ENCODE data around the gene DDX24.

DDX24 gene

GRCh38 chr14:94031161-94031882 is 49.7 kb downstream of the DDX24 start:
- DNase-seq (ENCODE audit: low spot score), result no peak

- DNase-seq (ENCODE audit: low spot score), result no peak
These were observed 50.4 kb downstream of the DDX24 start for GRCh38 chr14:94030571-94030970.

DNA sequence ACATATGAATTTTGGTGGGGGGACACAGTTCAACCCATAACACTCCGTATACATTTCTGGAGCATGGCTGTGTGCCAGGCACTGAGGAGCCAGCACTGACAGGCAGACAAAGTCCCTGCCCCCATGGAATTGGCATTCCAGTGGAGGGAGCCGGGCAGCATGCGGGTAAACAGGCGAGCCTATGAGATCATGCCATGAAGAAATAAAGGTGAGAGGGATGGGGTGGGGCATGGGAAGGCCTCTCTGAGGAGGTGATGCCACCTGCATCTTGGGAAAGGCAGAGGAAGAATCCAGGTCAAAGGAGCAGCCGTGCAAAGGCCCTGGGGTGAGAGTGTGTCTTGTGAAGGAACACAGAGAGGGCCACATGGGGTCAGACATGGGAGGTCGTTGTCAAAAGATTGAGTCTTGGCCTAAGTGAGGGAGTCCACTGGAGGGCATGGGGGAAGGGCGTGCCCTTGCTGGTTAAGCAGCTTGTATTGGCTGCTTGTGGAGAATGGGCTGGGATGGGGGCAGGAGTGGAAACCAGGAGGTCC is 51.3 kb downstream of the DDX24 start:
- DNase-seq (ENCODE audit: low spot score), result no peak

GRCh38 chr14:94029265-94029664 is 51.7 kb downstream of the DDX24 start:
- DNase-seq (ENCODE audit: low spot score), result no peak

GRCh38 chr14:94028450-94028826 is 52.6 kb downstream of the DDX24 start:
- DNase-seq (ENCODE audit: low spot score), result no peak

DNA sequence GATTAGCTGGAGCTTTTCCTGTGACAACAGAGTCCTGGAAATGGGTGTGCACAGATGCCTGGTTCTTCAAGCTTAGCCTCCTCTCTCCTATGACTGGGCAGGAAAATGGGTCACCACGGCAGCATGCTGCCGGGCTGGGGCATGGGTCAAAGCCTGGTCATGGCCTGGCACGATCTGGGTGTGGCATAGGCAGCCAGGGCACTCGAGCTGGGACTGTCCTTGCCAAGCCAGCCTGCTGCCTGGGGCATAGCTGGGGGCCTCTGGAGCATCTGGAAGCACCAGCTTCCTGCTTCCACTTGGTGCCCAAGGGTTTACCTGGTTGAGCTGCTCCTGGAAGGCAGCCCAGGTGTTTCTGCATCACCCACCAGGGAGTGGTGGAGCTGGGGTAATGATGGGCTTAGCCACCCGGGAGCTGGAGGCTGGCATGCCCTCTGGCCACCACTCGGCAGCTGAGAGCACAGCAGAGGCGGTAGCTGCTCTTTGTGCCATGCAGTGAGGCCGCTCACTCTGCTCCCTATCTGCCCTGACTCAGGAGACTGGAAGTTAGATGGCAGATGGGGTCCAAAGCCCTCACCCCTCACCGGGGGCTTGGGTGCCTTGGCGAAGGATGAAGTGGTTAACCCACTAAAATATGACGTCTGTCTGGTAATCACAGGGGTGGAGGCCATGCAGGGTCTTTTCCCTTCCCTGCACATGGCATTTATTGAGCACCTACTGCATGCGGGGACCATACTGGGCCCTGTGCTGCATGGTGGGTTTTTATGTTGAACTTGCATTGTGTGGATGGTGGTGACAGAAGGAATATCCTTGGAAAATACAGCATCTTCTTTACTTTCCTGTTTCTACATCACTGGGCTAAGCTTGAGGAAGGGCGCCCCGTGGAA is 53.2 kb downstream of the DDX24 start:
- no peak for DNase-seq (ENCODE audit: low spot score)

GRCh38 chr14:94026889-94027469 is 54.0 kb downstream of the DDX24 start:
- DNase-seq (ENCODE audit: low spot score), result no peak

GRCh38 chr14:94026173-94026888 is 54.7 kb downstream of the DDX24 start, which contains the start of gene OTUB2:
OTUB2 (plus strand) TSS chr14:94026340; CDS start chr14:94026538, 198 bp downstream.
- DNase-seq (ENCODE audit: low spot score), result peak; percentile 99

- DNase-seq (ENCODE audit: low spot score), result no peak
These were observed 55.3 kb downstream of the DDX24 start for GRCh38 chr14:94025720-94026119.

DNA sequence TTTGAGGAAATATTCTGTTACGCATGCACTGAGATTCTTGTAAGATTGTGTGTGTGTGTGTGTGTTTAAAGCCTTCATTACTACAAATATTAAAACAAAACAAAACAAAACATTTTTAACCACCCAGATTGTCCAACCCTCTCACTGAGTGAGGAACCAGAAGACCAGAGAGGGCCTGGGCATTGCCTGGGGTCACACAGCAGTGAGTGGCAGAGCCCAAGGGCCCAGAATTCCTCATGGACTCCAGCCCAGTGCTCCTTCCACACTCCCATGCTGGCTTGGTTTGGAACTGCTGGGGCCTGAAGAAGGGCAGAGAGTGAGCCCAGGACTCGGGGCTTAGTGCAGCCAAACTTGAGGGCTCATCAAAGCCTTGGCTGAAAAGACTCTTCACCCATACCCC is 56.5 kb downstream of the DDX24 start:
- no peak for DNase-seq (ENCODE audit: low spot score)

DNA sequence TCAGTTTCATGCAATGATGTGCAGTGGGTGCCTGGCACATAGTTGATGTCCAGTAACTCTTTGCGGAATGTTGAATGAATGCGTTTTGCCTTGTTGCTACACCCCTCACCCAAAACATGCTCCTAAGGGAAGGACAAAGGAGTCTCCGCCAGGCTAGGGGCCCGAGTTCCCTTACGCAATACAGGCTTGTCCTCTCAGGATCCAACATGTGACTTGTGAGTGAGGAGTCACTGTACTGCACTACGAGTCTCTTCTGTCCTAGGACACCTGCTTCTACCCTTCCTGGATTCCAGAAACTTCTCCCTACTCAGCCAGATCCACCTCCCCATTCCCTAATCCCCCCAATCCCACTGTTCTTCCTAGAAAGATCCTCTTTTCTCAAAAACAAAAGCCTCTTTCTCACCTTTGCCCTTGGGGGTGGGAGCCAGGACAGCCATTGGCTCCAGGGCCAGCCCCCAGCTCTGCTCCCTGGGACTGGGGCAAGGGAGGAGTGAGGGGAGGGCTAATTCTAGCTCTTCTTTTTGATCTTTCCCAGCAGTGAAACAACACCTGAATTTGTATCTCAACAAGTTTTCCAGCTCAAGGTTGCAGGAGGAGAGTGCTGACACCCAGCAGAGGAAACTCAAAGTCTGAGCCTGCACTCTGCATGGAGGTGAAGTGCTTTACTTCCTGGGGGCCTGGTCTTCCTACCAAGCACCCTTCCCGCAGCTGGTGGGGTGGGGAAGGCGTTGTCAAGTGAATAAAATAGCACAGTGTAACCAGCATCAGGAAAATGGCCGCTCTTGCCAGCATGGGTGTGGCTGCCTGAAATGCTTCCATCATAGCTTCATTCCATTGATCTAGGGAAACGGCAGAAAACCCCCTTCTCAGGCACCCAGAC is 58.2 kb downstream of the DDX24 start:
- DNase-seq (ENCODE audit: low spot score), result no peak

DNA sequence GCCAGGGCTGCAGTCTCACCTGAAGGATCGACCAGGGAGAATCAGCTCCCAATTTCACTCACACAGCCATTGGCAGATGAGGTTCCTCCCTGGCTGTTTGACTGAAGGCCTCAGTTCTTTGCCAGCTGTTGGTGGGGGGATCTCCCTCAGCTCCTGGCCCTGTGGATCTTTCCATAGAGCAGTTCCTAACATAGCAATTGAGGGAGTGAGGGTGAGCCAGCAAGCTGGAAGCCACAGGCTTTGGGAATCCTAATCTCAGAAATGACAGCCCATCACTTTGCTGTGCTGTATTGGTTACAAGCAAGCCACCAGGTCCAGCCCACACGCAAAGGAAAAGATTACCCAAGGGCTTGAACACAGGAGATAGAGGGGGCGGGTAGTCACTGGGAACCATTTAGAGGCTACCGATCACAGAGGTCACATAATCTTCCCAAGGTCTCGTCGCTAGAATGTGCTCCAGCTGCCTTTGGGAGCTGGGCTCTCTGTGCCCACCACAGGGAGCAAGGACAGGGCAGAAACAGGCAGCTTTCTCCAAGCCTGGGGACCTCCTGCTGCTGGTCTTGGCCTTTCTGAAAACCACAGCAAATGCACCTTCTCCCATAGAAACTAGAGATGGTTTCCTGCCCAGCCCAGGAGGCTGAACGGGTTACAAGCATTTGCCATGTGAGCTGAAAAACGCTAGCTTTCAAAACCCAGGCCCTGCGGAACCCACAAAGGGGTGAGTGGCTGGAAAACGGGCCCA is 59.4 kb downstream of the DDX24 start:
- no peak for DNase-seq (ENCODE audit: low spot score)

GRCh38 chr14:94021001-94021400 is 60.0 kb downstream of the DDX24 start:
- no peak for DNase-seq (ENCODE audit: low spot score)

DNA sequence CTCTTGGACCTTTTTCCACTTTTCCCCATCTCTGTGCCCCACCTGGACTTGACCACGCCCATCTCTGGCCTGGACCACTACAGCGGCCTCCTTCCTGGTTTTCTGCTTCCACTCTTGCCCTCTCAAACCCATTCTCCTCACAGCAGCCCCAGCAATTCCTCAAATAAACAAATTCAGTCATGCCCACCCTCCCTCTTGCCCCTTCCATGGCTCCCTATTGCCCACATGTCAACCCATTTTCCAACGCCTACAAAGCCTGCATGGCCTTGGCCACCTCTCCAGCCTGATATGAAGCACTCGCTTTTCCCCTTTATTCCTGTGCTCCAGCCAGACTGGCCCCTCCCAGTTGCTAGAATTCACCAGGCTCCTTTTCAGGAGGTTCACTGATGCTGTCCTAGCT is 60.7 kb downstream of the DDX24 start:
- DNase-seq (ENCODE audit: low spot score), result no peak

- no peak for DNase-seq (ENCODE audit: low spot score)
These were observed 61.7 kb downstream of the DDX24 start for GRCh38 chr14:94019329-94019728.

DNA sequence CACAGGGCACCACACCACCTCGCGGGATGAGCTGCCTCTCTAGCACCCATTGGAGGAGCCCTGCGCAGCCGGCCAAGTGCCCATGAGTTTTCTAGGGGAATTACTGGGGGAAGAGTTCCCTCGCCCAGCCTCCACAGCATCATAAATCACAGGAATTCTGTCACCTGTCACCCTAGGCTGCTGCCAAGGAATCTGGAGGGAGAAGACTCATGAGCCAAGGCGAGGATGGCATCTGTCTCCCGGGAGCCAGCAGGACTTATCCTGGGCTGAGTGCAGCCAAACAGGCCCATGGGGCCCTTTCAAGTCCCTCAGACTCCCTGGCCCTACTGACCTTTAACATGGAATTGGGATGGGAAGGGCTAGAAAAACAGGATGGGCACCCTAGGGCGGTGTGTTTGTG is 62.7 kb downstream of the DDX24 start:
- no peak for DNase-seq (ENCODE audit: low spot score)

- DNase-seq (ENCODE audit: low spot score), result no peak
These were observed 64.5 kb downstream of the DDX24 start for GRCh38 chr14:94016446-94016976.

GRCh38 chr14:94015223-94015622 is 65.8 kb downstream of the DDX24 start:
- DNase-seq (ENCODE audit: low spot score), result no peak

DNA sequence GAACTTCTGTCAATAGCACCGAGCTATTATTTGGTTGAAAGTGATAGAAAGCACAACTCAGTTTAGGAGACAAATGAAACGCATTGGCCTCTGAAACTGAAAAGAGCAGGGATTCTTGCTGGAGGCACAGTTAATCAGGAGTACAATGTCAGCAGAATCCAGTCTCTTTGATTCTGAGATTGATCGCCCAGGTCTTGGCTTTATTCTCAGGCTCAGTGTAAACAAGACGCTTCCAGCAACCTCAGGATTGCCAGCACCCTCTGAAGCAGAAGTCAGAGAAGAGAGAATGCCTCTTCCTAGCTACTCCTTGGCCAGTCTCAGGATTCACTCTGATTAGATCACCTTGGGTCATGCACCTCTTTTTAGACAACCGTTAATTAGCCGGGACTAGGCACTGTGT is 66.6 kb downstream of the DDX24 start:
- DNase-seq (ENCODE audit: low spot score), result no peak

GRCh38 chr14:94011795-94012194 is 69.2 kb downstream of the DDX24 start:
- no peak for DNase-seq (ENCODE audit: low spot score)
